ENCODE data around the gene TCAF1.
"Not testable (repeated sequence)": the region's sequence is repeated elsewhere in the genome, so short reads cannot be mapped to it uniquely, and the experiment has no call there.

GRCh38 chr7:143841696-143842095 is 60.3 kb downstream of the TCAF1 start:
- not testable (repeated sequence) for TF ChIP-seq EZH2 (IDR thresholded peaks at IDR 0.05); POLR2AphosphoS5 (IDR thresholded peaks at IDR 0.05; ENCODE audit: borderline replicate concordance, low read depth, low read length); FOXP2 (optimal IDR thresholded peaks at IDR 0.05; ENCODE audit: control extremely low read depth, extremely low read length, insufficient read depth)
